ENCODE data around the gene MOSPD2. TPM values are rescaled to one million over a fixed set of nuclear protein-coding genes. Genes with fewer than 3 reads are reported as not detected.

The MOSPD2 gene
- total RNA-seq, 1 donor from 2014 or later = 12.2 TPM

Other genes starting within 250 kb of the MOSPD2 start
- gene FANCB, start 352 bp upstream of the MOSPD2 start, total RNA-seq = 0.92 TPM

All from mucosa of gallbladder (tissue), 1 donor.